Measurements from ENCODE around the gene VEZT.
"Not testable (repeated sequence)": the region's sequence is repeated elsewhere in the genome, so short reads cannot be mapped to it uniquely, and the experiment has no call there.

The VEZT gene, protein sequence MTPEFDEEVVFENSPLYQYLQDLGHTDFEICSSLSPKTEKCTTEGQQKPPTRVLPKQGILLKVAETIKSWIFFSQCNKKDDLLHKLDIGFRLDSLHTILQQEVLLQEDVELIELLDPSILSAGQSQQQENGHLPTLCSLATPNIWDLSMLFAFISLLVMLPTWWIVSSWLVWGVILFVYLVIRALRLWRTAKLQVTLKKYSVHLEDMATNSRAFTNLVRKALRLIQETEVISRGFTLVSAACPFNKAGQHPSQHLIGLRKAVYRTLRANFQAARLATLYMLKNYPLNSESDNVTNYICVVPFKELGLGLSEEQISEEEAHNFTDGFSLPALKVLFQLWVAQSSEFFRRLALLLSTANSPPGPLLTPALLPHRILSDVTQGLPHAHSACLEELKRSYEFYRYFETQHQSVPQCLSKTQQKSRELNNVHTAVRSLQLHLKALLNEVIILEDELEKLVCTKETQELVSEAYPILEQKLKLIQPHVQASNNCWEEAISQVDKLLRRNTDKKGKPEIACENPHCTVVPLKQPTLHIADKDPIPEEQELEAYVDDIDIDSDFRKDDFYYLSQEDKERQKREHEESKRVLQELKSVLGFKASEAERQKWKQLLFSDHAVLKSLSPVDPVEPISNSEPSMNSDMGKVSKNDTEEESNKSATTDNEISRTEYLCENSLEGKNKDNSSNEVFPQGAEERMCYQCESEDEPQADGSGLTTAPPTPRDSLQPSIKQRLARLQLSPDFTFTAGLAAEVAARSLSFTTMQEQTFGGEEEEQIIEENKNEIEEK

DNA sequence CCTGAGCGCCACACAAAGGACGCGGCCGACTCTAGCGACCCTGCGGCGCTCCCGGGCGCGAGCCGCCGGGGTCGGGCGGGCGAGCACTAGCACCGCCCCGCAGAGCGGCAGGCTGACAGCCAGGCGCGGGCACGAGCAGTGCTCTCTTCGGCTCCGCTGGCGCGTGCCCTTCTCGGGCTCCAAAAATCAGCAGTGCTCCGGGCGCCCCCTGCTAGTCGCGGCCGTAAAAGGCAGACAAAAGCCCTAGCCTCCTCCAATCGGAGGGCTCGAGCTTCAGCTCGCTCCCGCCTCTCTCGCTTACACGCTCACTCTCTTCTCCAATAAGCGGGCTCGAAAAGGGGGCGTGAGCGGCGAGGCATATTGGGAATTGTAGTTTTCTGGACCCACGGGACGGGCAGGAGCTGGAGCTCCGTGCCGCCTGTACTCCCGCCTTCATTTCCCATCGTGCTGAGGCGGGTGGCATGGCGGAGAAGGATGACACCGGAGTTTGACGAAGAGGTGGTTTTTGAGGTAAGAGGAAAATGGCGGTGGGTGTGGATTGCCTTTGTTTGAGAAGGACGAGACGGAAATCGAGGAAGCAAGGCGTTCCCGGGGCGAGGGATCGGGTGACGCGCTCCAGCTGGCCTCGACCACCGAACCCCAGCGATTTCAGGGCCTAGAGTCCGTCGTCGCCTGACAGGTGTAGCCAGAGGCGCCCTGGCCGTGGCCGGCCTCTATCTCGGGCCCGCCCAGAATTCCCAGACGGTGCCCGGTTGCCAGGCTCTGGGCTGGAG lies at the start of gene VEZT, which contains the start of gene FGD6:
VEZT (plus strand) TSS at position 431 of the 773 bp plus-strand sequence; CDS start at position 475, 44 bp downstream.
FGD6 (minus strand) TSS at position 91 of the 773 bp plus-strand sequence. CDS start 227 bp downstream, outside the sequence.
- DNase-seq (ENCODE audit: low read depth in 1 of 2, low spot score in 1 of 2) = peak; percentile 93 to 94

DNA sequence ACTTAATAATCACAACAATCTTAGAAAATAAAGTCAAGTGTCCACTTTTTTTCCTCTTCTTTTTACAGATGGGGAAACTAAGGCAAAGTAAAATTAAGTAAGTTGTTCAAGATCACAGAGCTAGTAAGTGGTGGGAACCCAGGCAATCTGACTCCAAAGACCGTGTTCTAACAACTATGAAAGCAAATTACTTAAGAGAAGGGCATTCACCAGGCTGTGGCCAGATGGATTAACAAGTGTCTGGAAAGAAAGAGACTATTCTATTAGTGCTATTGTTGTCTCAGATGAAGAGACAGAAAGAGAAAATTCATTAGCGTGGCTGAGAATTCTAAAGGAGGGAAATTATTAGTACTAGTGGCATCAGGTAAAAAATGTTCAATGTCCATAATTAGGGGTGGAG lies 48.9 kb upstream of the VEZT start:
- no peak for DNase-seq (ENCODE audit: low read depth in 1 of 2, low spot score in 1 of 2)

DNA sequence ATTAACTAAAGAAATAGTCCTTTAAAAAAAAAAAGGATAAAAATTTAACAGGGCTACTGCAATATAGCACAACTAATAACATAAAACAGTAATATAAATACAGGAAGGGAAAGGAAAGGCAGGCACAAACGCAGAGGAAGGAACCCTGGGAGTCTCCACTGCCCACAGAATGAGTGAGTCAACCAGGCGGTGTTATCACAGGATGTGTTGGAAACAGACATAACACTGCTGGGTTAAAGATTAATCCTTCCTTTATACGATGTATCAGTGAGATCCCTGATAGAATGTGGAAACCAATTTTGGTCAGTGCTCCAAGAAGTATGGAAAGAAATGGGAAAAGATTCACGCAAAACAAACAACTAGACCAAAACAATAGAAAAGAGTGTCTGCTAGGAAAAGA lies 48.2 kb upstream of the VEZT start:
- no peak for DNase-seq (ENCODE audit: low read depth in 1 of 2, low spot score in 1 of 2)

DNA sequence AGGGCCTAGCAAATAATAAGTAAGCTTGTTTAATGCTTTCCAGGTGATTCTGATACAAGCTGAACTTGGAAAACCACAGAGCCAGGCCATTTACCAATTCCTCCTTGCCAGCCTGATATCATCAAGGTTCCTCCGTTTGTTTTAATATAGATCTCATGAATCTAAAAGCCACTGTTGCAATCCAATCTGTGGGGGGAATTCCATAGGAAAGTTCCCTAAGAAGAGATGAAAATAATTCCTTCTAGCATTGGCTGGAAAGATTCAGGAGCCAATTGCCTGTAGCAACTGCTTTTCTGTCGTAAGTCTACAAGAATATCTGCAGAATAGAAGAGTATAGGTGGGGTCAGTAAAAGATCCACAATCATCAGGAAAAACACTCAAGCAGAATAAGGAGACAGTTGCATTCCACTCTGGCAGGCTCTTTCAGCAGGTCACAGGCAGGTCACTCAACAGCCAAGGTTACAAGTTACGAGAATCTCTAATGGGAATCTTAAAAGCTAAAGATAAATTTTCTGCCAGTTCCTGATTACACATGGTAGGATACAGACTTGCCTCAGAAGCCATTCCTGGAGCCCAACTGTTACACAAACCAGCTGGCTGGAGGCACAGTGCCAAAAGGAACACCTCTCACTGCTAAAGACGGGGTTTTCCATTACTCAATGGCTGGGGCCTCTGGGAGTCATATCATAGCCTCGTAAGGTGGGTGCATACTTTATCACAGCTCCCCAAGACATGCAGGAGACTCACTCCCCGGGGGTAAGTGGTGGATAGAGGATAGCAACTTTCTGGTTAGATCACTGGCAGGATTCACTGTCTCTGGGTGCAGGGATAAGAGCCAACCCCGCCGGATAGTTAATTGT lies 44.0 kb upstream of the VEZT start:
- no peak for DNase-seq (ENCODE audit: low read depth in 1 of 2, low spot score in 1 of 2)

DNA sequence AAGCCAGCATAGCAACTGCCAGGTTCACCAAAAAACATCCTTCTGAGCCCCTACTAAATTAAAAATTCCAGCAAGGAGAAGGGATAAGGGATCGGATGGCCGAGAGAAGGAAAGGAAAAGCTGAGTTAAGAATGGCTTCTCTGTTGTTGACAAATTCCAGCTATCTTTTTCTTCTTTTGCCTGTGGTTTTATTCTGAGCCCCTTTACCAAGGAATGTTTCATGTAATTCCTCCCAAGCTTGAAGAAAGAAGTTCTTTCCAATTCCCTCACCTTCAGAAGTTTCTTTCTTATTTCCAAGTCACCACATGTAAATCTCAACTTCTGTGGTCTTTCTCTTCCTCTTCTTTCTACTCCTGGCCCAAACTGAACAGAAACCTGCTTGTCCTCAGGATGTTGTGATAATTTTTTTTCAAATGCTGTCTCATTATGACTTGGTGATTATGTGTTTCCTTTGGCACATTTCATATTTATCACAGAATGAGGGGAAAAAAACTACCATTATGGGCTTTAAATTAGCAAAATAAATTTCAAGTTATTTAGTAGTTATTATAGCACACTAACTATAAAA lies 40.3 kb upstream of the VEZT start:
- DNase-seq (ENCODE audit: low read depth in 1 of 2, low spot score in 1 of 2) = no peak

DNA sequence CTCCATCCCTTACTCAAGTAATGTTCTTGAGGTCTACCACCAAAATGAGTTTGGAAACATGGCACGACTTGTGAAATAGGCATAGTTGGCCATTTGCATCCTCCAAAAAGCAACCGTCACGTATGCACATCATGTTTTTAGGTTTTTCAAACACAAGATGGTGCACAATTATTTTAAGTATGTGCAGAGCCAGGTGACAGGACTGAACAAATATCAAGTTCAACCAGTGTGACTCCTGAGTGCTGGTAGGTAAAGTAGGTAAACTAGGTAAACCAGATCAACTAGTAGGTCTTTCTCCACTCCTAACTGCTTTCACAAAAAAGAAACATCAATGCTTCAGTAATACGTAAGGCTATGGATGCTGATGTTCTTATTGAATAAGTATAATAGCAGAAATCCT lies 39.5 kb upstream of the VEZT start:
- DNase-seq (ENCODE audit: low read depth in 1 of 2, low spot score in 1 of 2) = no peak

DNA sequence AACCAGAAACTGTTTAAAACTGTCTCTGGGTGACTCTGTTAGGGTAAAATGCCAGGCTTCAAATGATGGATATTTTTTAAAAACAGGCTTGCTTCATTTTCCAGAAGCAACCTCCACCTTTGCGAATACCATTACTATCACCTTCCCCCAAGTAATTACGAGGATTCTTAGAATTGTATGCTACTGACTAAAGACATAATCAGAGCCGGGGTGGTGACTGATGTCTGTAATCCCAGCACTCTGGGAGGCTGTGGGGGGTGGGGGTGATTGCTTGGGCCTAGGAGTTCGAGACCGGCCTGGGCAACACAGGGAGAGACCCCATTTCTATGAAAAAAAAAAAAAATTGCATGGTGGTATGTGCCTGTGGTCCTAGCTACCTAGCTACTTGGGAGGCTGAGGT lies 38.6 kb upstream of the VEZT start:
- no peak for DNase-seq (ENCODE audit: low read depth in 1 of 2, low spot score in 1 of 2)

DNA sequence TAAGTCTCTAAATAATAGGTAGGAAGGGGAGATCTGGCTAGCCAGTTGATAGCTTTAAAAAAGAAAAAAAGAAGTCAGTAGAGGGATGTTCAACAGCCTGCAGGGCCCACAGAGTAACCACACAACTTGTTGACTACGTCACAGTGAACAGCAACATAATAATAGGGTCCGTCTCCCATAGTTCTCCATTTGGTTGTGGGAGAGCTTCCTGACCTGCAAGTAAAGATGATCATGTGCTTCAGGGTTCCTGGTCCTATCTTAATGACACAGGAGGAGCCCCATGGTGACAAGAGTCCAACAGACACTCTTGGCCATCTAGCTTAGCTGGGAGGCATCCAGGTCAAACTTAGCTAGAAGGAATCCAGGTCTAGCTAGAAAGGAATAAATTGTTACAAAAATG lies 36.5 kb upstream of the VEZT start:
- no peak for DNase-seq (ENCODE audit: low read depth in 1 of 2, low spot score in 1 of 2)

DNA sequence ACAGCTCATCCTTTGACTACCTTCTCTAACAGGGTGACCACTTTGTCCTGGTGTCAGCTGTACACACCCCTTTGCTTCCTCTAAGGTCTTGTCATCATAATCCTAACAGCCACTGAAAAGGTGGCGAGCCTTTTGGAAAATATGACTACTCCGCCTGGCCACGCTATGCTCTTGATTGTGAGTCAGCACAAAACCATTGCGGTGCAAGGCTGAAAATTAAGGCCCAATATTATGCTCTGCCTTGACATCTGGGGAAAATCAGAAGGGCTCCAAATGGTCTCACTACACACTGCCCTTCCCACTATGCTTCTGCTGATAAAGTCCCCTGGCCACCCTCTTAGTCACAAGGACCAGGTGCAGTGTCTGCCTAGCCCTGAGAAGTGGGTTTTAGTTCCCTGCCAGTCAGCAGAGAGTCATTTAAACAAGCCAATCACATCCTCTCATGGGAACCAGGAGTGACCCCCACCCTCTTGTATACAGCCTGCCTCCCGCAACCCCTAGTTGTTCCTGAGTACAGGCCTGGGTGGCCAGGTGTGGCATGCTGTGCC lies 34.7 kb upstream of the VEZT start:
- no peak for DNase-seq (ENCODE audit: low read depth in 1 of 2, low spot score in 1 of 2)

DNA sequence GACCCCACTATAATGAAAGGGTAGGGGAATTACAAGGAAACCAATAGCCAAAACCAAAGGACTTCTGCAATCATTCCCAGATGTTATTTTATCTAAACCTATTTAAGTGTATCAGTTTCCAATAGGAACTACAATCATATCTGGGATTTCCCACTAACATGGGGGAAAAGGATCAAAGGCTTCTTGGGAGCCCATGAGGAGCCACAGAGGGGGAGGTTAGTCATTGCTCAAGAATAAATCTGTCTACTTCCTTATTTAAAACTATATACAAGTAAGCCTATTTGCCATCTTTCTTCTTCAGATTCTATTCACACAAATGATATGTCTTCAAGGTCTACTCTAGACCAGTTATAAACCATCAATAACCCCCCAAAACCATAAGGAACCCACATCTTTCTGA lies 33.5 kb upstream of the VEZT start:
- DNase-seq (ENCODE audit: low read depth in 1 of 2, low spot score in 1 of 2) = no peak

DNA sequence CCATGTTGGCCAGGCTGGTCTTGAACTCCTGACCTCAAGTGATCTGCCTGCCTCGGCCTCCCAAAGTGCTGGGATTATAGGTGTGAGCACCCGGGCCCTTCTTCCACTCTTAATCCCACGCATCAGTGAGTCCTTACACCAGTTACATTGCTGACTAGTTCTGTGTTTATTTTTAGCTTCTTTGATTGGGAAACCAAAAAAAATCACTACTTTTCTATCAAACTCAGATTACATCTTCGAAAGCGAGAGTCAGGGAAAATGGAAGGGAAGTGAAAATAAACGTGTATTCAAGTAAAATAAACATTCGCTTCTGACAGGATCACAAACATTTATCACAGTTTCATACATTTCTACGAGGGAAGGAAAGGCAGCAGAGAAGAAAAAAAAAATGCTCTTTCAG lies 32.5 kb upstream of the VEZT start:
- DNase-seq (ENCODE audit: low read depth in 1 of 2, low spot score in 1 of 2) = no peak

DNA sequence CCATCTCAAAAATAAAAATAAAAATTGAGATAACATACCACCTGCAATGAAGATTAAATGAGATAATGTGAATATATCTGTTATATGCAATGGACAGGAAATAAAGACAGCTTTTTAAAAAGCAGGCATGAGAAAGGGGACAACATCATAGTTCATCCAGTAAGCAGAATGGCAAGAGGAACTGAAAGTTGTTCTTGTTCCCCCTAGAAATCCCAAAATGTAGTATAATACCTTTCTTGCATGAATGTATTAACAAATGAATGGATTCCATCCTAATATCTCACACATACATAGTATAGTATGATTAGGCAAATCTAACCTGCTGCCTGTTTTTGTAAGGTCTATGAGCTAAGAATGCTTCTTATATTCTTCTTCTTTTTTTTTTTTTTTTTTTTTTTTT lies 31.8 kb upstream of the VEZT start:
- DNase-seq (ENCODE audit: low read depth in 1 of 2, low spot score in 1 of 2) = no peak

DNA sequence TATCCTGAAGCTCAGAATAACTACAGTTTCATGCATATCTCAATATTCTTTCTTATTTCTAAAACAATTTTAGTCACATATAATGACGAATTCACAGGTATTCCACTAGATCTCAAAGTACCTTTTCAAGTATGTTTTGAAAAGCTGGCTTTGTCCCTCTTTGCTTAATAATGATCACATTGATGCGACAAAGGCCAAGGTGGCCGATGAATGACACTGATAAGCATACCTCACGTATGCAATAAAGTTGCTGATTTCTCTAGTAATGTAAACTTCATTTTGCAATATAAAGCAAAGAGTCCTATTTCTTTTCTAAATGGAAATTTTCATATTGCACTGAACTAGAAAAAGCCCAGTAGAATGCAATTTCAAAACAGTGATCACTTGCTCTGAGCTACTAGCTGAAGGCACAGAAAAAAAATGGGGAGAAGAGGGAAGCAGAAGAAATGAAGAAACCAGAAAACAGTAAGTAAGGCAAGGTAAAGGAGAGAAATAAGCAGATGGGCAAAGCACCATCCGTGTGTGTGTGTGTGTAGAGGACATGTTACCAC lies 29.7 kb upstream of the VEZT start:
- DNase-seq (ENCODE audit: low read depth in 1 of 2, low spot score in 1 of 2) = no peak

DNA sequence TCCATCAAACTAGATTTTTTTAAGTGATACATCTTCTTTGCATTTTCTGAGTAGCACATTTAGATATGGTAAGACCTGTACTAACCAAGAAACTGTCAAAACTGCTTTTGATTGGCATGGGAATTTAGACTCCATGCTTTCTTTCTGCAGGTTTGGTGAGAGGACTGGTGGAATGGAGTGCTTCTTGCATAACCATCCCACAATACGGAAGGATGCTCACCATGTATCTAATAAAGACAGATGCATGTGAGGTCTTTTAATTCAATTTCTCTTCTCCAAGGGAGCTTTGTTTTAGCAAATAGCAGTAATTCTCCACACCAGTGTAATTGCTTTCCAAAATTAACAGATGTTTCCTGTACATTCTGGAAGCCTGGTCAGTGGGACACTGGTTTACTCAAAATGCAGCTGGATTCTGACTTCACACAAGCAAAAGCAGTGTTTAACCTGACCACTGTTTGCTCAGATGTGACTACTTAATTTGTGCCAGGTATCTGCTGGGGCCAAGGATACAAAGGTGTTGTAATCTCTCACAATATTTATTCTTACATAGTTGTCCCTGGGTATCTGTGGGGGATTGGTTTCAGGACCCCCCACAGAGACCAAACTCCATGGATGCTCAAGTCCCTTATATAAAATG lies 26.4 kb upstream of the VEZT start:
- no peak for DNase-seq (ENCODE audit: low read depth in 1 of 2, low spot score in 1 of 2)

DNA sequence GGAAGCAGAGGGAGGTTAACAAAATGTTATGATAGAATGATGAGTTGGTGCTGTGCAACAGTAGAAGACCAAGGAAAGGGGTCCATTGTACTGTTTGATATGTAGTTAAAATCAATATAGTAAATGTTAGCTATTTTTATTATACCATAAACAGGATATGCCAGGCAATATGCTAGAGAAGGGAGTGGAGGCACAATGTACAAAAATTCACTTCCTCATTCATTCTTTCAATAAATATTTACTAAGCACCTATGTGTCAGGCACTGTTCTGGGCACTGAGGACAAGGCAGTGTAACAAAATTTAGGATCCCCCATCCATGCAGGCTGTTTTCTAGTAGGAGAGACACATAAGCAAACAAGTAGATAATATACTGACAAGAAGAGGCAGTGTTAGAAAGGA lies 25.3 kb upstream of the VEZT start:
- no peak for DNase-seq (ENCODE audit: low read depth in 1 of 2, low spot score in 1 of 2)

DNA sequence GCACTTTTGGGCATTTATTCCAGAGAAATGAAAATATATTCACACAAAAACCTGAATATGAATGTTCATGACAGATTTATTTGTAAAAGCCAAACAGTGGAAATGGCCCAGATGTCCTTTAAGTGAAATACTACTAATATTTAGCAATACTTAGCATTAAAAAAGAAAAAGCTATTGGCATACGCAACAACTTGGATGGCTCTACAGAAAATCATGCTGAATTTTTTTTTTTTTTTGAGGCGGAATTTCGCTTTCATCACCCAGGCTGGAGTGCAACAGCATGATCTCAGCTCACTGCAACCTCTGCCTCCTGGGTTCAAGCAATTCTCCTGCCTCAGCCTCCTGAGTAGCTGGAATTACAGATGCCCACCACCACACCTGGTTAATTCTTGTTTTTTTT lies 24.5 kb upstream of the VEZT start:
- DNase-seq (ENCODE audit: low read depth in 1 of 2, low spot score in 1 of 2) = no peak

DNA sequence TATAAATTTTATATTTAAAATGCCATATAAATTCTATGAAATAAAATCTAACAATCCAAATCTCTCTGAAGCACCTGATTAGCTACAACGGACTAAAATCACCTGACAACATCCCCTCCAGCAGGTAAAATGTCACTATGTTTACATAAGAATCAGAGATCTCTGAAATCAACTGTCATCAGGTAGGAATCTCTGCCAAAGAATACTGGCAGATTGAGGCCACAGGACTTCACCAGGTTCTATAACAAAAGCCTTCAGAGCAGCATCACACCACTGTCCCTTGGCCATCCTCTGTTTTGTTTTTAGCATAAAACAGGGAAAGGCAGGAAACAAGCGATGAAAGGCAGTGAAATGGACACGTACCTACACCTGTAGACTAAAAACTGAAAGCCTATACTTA lies 22.5 kb upstream of the VEZT start:
- no peak for DNase-seq (ENCODE audit: low read depth in 1 of 2, low spot score in 1 of 2)

DNA sequence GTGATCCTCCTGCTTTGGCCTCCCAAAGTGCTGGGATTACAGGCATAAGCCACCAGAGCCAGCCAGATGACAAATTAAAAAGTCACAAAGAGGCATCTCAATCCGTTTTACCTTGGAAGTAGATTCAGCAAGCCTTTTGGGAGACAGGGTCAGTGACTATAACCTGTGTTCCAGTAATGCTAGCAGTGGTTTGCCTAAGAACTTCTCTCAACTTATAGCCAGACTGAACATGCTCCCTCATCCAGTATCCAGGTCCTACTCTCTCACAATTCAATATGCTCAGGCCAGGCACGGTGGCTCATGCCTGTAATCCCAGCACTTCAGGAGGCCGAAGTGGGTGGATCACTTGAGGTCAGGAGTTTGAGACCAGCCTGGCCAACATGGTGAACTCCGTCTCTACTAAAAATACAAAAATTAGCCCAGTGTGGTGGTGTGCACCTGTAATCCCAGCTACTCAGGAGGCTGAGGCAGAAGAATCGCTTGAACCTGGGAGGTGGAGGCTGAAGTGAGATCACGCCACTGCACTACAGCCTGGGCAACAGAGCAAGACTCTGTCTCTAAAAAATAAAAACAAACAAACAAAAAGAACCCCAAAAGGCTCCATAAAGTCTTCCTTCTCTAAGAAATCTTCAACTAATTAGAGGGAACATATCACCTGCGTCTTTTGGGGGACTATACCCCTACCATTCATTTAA lies 20.6 kb upstream of the VEZT start:
- DNase-seq (ENCODE audit: low read depth in 1 of 2, low spot score in 1 of 2) = not testable (repeated sequence)

DNA sequence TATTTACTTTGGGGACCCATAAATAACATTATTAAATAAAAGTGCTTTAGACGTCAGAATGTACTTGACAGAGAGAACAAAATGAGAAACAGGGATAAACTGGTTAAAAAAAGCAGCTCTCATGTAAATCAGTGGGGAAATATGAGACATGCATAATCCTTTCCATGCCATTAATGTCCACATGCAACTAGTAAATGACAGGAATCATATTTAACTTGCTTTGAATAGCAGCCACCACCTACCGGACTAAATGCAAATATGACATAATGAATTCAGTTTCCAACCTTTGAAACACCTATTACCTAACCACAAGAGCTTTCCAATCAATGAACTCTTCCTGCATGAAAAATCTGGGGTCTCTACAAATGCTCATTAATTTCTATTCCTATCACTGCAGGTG lies 20.0 kb upstream of the VEZT start:
- DNase-seq (ENCODE audit: low read depth in 1 of 2, low spot score in 1 of 2) = no peak
